MCF 10A (cell line): Measurements from ENCODE around the gene LPIN1. TPM values are rescaled to one million over a fixed set of nuclear protein-coding genes. Genes with fewer than 3 reads are reported as not detected.

Experiments
- BruUV-seq: library from RNA; stranded (reverse); fragments of 400-500 nt; replicated peaks from 2 replicates; lab custom pipeline; 2021; lab: Mats Ljungman, UMichigan
- CTCF ChIA-PET: fragments of 300-600 bp; sonication (Branson Sonifier 250); formaldehyde crosslinking; extraction: SDS; loops from one replicate; lab custom pipeline; 2021; ENCODE audit warnings: antibody characterized with exemption, inconsistent platforms; lab: Yijun Ruan, JAX
- POLR2A ChIA-PET: fragments of 300-600, 350-650 bp; sonication (Branson Sonifier 250); formaldehyde crosslinking; extraction: SDS; loops from one replicate; lab custom pipeline; 2020; ENCODE audit warnings: antibody characterized with exemption, inconsistent platforms; lab: Yijun Ruan, JAX
- DNase-seq: peaks from one replicate; pipeline ENCODE4 v3.0.0-alpha.2; 2018; ENCODE audit not compliant: unreplicated experiment
- H3K27ac Mint-ChIP-seq: one replicate; pipeline ENCODE4 v1.8.0; 2022; ENCODE audit warnings: mild to moderate bottlenecking, low read depth, mixed read lengths; ENCODE audit not compliant: unreplicated experiment
- H3K27me3 Mint-ChIP-seq: one replicate; pipeline ENCODE4 v1.8.0; 2022; ENCODE audit warnings: mixed read lengths; ENCODE audit not compliant: insufficient read depth, unreplicated experiment
- H3K36me3 Mint-ChIP-seq: one replicate; pipeline ENCODE4 v1.8.0; 2022; ENCODE audit warnings: mild to moderate bottlenecking, moderate library complexity, mixed read lengths; ENCODE audit not compliant: insufficient read depth, unreplicated experiment
- H3K4me1 Mint-ChIP-seq: one replicate; pipeline ENCODE4 v1.8.0; 2022; ENCODE audit warnings: mixed read lengths; ENCODE audit not compliant: insufficient read depth, unreplicated experiment
- H3K4me3 Mint-ChIP-seq: one replicate; pipeline ENCODE4 v1.8.0; 2022; ENCODE audit warnings: mild to moderate bottlenecking, moderate library complexity, mixed read lengths; ENCODE audit not compliant: unreplicated experiment
- H3K9me3 Mint-ChIP-seq: one replicate; pipeline ENCODE4 v1.8.0; 2022; ENCODE audit warnings: mixed read lengths; ENCODE audit not compliant: unreplicated experiment
- CTCF ChIP-seq: fragments of 200-600 bp; IDR thresholded peaks from one replicate; pipeline ENCODE4 v1.8.0; 2022; ENCODE audit warnings: antibody characterized with exemption, mild to moderate bottlenecking; ENCODE audit not compliant: unreplicated experiment
- intact Hi-C: fragments of 100-400 bp; cut with micrococcal nuclease; formaldehyde crosslinking; loops from 2 replicates; pipeline ENCODE4 v1.14.1; 2022
- total RNA-seq: library from RNA; stranded (reverse); gene quantifications from 2 replicates; pipeline ENCODE4 v1.2.3, GENCODE V29; 2022

The LPIN1 gene
- total RNA-seq, 1 experiment from 2014 or later, result 65.7 TPM

GRCh38 chr2:11824901-11825828, 78.7 kb downstream of the LPIN1 start:
- H3K27ac Mint-ChIP-seq, result no peak overlapping the region
- no peak overlapping the region for H3K4me3 Mint-ChIP-seq
- intact Hi-C loops, result no loop called here
- CTCF ChIA-PET, result interaction anchor here (0.9 to 1.5 kb wide), 2 partner anchors 86 to 1182 kb away, joined by 3 to 5 read pairs; no protein-coding TSS in a partner anchor
- no peaks in the 10 kb centered on the region for H3K27me3 Mint-ChIP-seq
- BruUV-seq, result no TSS peak
- H3K9me3 Mint-ChIP-seq, result no peaks in the 10 kb centered on the region
- peaks cover 90% of the 10 kb centered on the region for H3K36me3 Mint-ChIP-seq
- no peak for TF ChIP-seq CTCF
- H3K4me1 Mint-ChIP-seq, result peaks cover 5% of the 10 kb centered on the region
- POLR2A ChIA-PET, result interaction anchor here (0.5 to 1.0 kb wide), 2 partner anchors 81 to 1166 kb away, joined by 3 read pairs; no protein-coding TSS in a partner anchor
- no peak for DNase-seq

- H3K27me3 Mint-ChIP-seq, result no peaks in the 10 kb centered on the region
- DNase-seq, result no peak
- no peak for TF ChIP-seq CTCF
- no TSS peak for BruUV-seq
- intact Hi-C loops, result no loop called here
- H3K27ac Mint-ChIP-seq, result no peak overlapping the region
- H3K4me3 Mint-ChIP-seq, result no peak overlapping the region
- ChIA-PET CTCF (interaction anchor here (0.6 to 9.0 kb wide), 5 partner anchors 347 to 1178 kb away, joined by 3 to 99 read pairs (median 4); no protein-coding TSS in a partner anchor), POLR2A (interaction anchor here (1.2 to 1.4 kb wide), 2 partner anchors 87 to 1104 kb away, joined by 3 read pairs; no protein-coding TSS in a partner anchor)
- H3K9me3 Mint-ChIP-seq, result no peaks in the 10 kb centered on the region
- peaks cover 70% of the 10 kb centered on the region for H3K36me3 Mint-ChIP-seq
- peaks cover 11% of the 10 kb centered on the region for H3K4me1 Mint-ChIP-seq
Observed at GRCh38 chr2:11827547-11827946, 81.1 kb downstream of the LPIN1 start.

- Mint-ChIP-seq H3K27me3 (no peaks in the 10 kb centered on the region), H3K36me3 (peaks cover 56% of the 10 kb centered on the region), H3K4me1 (peaks cover 11% of the 10 kb centered on the region), H3K9me3 (no peaks in the 10 kb centered on the region), H3K27ac (no peak overlapping the region), H3K4me3 (peak overlapping the region; percentile 62)
- ChIA-PET POLR2A (interaction anchor here (0.7 to 3.3 kb wide), 10 partner anchors 37 to 1177 kb away, joined by 3 to 27 read pairs (median 4); partner anchors contain the start of gene TRIB2), CTCF (interaction anchor here (0.6 to 9.0 kb wide), 16 partner anchors 11 to 1207 kb away, joined by 3 to 99 read pairs (median 3); partner anchors contain the start of gene TRIB2)
- no peak for TF ChIP-seq CTCF
- intact Hi-C loops, result no loop called here
- DNase-seq, result no peak
- BruUV-seq, result no TSS peak
Observed at GRCh38 chr2:11828933-11829323, 82.5 kb downstream of the LPIN1 start.
